Gastroesophageal sphincter (tissue), 3 donors: ENCODE data around the gene ABHD5.

Source experiments
- CTCF ChIP-seq, 4 experiments: fragments of 200-600 bp in 2 of 4; fragments of 450-650 bp in 2 of 4; sonication (generic) in 1 of 4; IDR thresholded peaks; one replicate each; pipeline ENCODE4 v1.5.1; 2017 to 2019; ENCODE audit warnings: antibody characterized with exemption in 4 of 4, mild to moderate bottlenecking in 2 of 4, moderate library complexity in 2 of 4
- EP300 ChIP-seq: sonication (generic); formaldehyde crosslinking; IDR thresholded peaks from one replicate; pipeline ENCODE4 v1.6.1; 2017; ENCODE audit warnings: antibody characterized with exemption, mild to moderate bottlenecking
- POLR2A ChIP-seq, 2 donors: fragments of 450-650 bp; IDR thresholded peaks; one replicate each; pipeline ENCODE4 v1.6.1; 2017; ENCODE audit warnings: antibody characterized with exemption in 2 of 2, mild to moderate bottlenecking in 2 of 2, moderate library complexity in 1 of 2
- POLR2AphosphoS5 ChIP-seq: sonication (generic); formaldehyde crosslinking; IDR thresholded peaks from one replicate; pipeline ENCODE4 v1.6.1; 2017; ENCODE audit warnings: antibody characterized with exemption

GRCh38 chr3:43690400-43691119, at the start of gene ABHD5:
- TF ChIP-seq CTCF (IDR thresholded peaks at IDR 0.05), result peak in 3 of 4 experiments; percentile 13 to 48 (median 34)
- TF ChIP-seq POLR2A (IDR thresholded peaks at IDR 0.05), result peak; percentile 100
- peak; percentile 98 for TF ChIP-seq POLR2AphosphoS5
- TF ChIP-seq EP300, result no peak
